Epithelial cell of proximal tubule (primary cell): Measurements from ENCODE around the gene ST6GAL1. TPM values are rescaled to one million over a fixed set of nuclear protein-coding genes. Genes with fewer than 3 reads are reported as not detected.

Experiments used
- DNase-seq: peaks from one replicate; pipeline ENCODE4 v3.0.0-alpha.2; 2011; ENCODE audit warnings: low read depth
- H3K4me3 ChIP-seq: 2 replicates; pipeline ENCODE4 v1.5.1; 2011; ENCODE audit warnings: low read depth, mild to moderate bottlenecking, low read length
- CTCF ChIP-seq: conservative IDR thresholded peaks from 2 replicates; pipeline ENCODE4 v1.5.1; 2012; ENCODE audit warnings: low read depth, mild to moderate bottlenecking, low read length
- total RNA-seq: library from RNA; depleted of rRNA; stranded (reverse); fragments of >200 nt; gene quantifications from 2 replicates; pipeline ENCODE4 v1.2.3, GENCODE V29; 2015

Gene ST6GAL1
- total RNA-seq, 1 donor from 2014 or later = 23.1 TPM

- no peak overlapping the region for H3K4me3 ChIP-seq
- TF ChIP-seq CTCF = no peak
- DNase-seq = no peak
These were observed 175.4 kb downstream of the ST6GAL1 start for GRCh38 chr3:187105700-187106099.

GRCh38 chr3:187107989-187108388, 177.7 kb downstream of the ST6GAL1 start:
- DNase-seq = no peak

GRCh38 chr3:187110156-187110555, 179.8 kb downstream of the ST6GAL1 start:
- no peak for DNase-seq
- no peak for TF ChIP-seq CTCF
- H3K4me3 ChIP-seq = no peak overlapping the region

More at GRCh38 chr3:187107989-187108388, 177.7 kb downstream of the ST6GAL1 start:
- TF ChIP-seq CTCF = no peak
- H3K4me3 ChIP-seq = no peak overlapping the region

GRCh38 chr3:187112934-187113793, 182.8 kb downstream of the ST6GAL1 start:
- peak; percentile 62 for TF ChIP-seq CTCF
- DNase-seq = no peak
- no peak overlapping the region for H3K4me3 ChIP-seq

- no peak overlapping the region for H3K4me3 ChIP-seq
- DNase-seq = no peak
- TF ChIP-seq CTCF = no peak
These were observed 184.2 kb downstream of the ST6GAL1 start for GRCh38 chr3:187114511-187114910.

- H3K4me3 ChIP-seq = no peak overlapping the region
- no peak for TF ChIP-seq CTCF
- no peak for DNase-seq
These were observed 190.0 kb downstream of the ST6GAL1 start for GRCh38 chr3:187120326-187120725.

- no peak overlapping the region for H3K4me3 ChIP-seq
- DNase-seq = no peak
- no peak for TF ChIP-seq CTCF
These were observed 191.9 kb downstream of the ST6GAL1 start for GRCh38 chr3:187122261-187122660.
